OCI-LY3 (cell line): ENCODE measurements around the gene CCNA1.

ENCODE experiments used
- H2AFZ ChIP-seq: fragments of 200-600, 300-600 bp; shearing (Covaris generic); 2 replicates; pipeline ENCODE4 v1.6.0; 2014; ENCODE audit warnings: antibody characterized with exemption, low read depth, low read length
- H3K27ac ChIP-seq: fragments of 200-600, 300-600 bp; sonication (generic); 2 replicates; pipeline ENCODE4 v1.5.1; 2014; ENCODE audit warnings: mild to moderate bottlenecking, low read length, moderate library complexity, mixed read lengths
- H3K27me3 ChIP-seq: fragments of 200-600, 300-600 bp; sonication (generic); 2 replicates; pipeline ENCODE4 v1.6.1; 2014; ENCODE audit warnings: low read depth, low read length, mixed read lengths
- H3K36me3 ChIP-seq: fragments of 200-600, 300-600 bp; sonication (generic); replicated peaks from 2 replicates; pipeline ENCODE3; 2014; ENCODE audit warnings: low read depth, low read length, mixed read lengths
- H3K4me1 ChIP-seq: fragments of 300-600, 200-600 bp; sonication (generic); 2 replicates; pipeline ENCODE4 v1.6.1; 2014; ENCODE audit warnings: low read length, mixed read lengths
- H3K4me2 ChIP-seq: fragments of 200-600, 300-600 bp; sonication (generic); 2 replicates; pipeline ENCODE4 v1.6.1; 2014; ENCODE audit warnings: low read length, mixed read lengths
- H3K4me3 ChIP-seq: fragments of 300-600, 200-600 bp; sonication (generic); 2 replicates; pipeline ENCODE4 v1.5.1; 2014; ENCODE audit warnings: antibody characterized with exemption, mild to moderate bottlenecking, low read length, moderate library complexity
- H3K79me2 ChIP-seq: fragments of 300-600, 200-600 bp; shearing (Covaris generic); 2 replicates; pipeline ENCODE4 v1.6.1; 2014; ENCODE audit warnings: mild to moderate bottlenecking, low read length, mixed read lengths
- H3K9ac ChIP-seq: fragments of 300-600, 200-600 bp; shearing (Covaris generic); 2 replicates; pipeline ENCODE4 v1.6.0; 2014; ENCODE audit warnings: mild to moderate bottlenecking, low read length, moderate library complexity
- H3K9me3 ChIP-seq: fragments of 200-600, 300-600 bp; shearing (Covaris generic); 2 replicates; pipeline ENCODE4 v1.6.1; 2014; ENCODE audit warnings: low read length, mixed read lengths; ENCODE audit not compliant: insufficient read depth
- H4K20me1 ChIP-seq: fragments of 200-600, 300-600 bp; sonication (generic); 2 replicates; pipeline ENCODE4 v1.6.1; 2016; ENCODE audit warnings: low read length, mixed read lengths; ENCODE audit not compliant: insufficient read depth
- EZH2phosphoT487 ChIP-seq: fragments of 200-600 bp; shearing (Covaris generic); IDR thresholded peaks from 2 replicates; pipeline ENCODE4 v1.6.1; 2018; ENCODE audit warnings: antibody characterized with exemption, mixed run types, low read depth
- TF ChIP-seq, protein P1 (sequence below): fragments of 200-600, 300-600 bp; sonication (generic); IDR thresholded peaks from 2 replicates; pipeline ENCODE4 v1.5.1; 2014; ENCODE audit warnings: antibody characterized with exemption, low read length, low read depth

CCNA1 gene

DNA sequence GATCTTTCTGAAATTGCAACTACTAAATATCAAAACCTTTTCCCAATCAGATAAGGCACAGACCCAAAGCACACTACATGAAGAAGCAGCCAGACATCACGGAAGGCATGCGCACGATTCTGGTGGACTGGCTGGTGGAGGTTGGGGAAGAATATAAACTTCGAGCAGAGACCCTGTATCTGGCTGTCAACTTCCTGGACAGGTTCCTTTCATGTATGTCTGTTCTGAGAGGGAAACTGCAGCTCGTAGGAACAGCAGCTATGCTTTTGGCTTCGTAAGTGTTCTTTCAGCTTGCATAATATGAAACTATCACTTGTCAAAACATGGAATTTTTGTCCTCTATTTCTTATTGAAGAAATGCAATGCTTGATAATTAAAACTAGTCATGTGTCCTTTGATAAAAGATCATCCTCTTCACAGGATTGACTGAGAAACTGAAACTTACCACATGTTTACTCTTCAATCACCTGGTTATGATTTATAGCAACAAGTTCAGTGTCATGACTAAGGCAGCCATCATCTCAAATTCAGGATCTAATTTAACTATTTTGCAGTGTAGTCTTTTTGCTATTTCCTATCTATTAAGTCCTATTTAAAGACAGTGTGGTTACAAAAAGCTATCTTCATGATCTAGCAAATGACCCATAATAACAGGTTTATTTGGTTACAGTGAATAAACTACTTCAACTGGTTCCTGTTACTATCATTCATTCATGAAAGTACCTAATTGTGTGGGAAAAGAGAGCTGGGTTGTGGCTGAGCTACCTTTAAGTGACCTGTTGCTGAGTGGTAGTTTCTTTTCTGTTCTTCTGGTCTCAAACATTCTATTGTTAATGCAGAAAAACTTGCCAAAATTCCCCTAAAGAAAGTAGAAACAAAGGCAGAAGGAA, 6.5 kb downstream of the CCNA1 start:
- Histone ChIP-seq H3K27ac (no peak overlapping the region), H4K20me1 (no peaks in the 10 kb centered on the region), H3K9ac (no peak overlapping the region), H3K9me3 (no peaks in the 10 kb centered on the region), H3K36me3 (no peaks in the 10 kb centered on the region), H3K4me2 (no peak overlapping the region), H3K79me2 (no peaks in the 10 kb centered on the region), H3K4me3 (no peak overlapping the region), H3K4me1 (no peaks in the 10 kb centered on the region), H2AFZ (0 out of 2 replicates have a peak overlapping the region, but pooled peaks have one; percentile 29), H3K27me3 (no peaks in the 10 kb centered on the region)
- TF ChIP-seq, protein P1, sequence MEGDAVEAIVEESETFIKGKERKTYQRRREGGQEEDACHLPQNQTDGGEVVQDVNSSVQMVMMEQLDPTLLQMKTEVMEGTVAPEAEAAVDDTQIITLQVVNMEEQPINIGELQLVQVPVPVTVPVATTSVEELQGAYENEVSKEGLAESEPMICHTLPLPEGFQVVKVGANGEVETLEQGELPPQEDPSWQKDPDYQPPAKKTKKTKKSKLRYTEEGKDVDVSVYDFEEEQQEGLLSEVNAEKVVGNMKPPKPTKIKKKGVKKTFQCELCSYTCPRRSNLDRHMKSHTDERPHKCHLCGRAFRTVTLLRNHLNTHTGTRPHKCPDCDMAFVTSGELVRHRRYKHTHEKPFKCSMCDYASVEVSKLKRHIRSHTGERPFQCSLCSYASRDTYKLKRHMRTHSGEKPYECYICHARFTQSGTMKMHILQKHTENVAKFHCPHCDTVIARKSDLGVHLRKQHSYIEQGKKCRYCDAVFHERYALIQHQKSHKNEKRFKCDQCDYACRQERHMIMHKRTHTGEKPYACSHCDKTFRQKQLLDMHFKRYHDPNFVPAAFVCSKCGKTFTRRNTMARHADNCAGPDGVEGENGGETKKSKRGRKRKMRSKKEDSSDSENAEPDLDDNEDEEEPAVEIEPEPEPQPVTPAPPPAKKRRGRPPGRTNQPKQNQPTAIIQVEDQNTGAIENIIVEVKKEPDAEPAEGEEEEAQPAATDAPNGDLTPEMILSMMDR = no peak
- TF ChIP-seq EZH2phosphoT487 = no peak

DNA sequence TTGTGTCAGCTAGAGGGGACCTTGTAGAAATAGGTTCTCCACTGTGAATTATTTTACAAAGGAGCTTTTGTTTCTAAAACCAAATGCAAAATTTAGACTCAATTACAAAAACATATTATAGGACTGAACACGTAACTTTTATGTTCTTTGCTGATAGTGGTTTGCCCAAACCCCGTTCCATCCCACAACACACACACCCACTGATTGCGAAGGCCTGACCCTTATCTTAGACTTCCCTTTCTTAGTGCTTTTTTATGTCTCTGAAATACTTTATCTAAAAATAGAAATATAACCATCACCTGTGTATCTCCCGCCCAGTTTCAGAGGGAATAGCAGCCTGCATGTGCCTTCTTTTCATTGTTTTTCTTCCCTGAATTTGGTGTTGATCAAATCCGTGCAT, 13.0 kb downstream of the CCNA1 start:
- Histone ChIP-seq H3K27ac (no peak overlapping the region), H3K79me2 (no peaks in the 10 kb centered on the region), H4K20me1 (no peaks in the 10 kb centered on the region), H3K9ac (no peak overlapping the region), H3K27me3 (no peaks in the 10 kb centered on the region), H3K4me2 (no peak overlapping the region), H3K4me3 (no peak overlapping the region), H3K36me3 (no peaks in the 10 kb centered on the region), H2AFZ (no peak overlapping the region), H3K4me1 (no peaks in the 10 kb centered on the region), H3K9me3 (no peaks in the 10 kb centered on the region)
- TF ChIP-seq EZH2phosphoT487 = no peak
- TF ChIP-seq, protein P1 = no peak

DNA sequence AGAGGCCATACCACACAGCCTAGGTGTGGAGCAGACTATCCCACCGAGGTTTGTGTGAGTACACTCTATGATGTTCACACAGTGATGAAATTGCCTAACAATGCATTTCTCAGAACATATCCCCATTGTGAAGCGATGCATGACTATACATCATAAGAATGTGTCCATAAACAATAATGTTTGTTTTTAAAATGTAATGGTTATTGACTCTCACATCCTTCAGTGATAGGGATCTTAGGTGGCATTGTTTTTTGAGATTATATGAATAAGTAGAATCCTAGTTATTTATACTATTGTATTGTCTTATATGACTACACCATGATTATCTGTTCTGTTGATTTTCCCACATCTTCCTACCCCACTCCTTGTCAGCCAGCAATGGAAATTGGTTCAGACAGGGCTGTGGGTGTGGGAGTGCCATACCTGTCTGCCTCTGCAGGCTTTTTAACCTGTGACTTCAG, 13.6 kb downstream of the CCNA1 start:
- Histone ChIP-seq H3K27me3 (no peaks in the 10 kb centered on the region), H2AFZ (no peak overlapping the region), H3K36me3 (no peaks in the 10 kb centered on the region), H4K20me1 (no peaks in the 10 kb centered on the region), H3K79me2 (no peaks in the 10 kb centered on the region), H3K4me2 (no peak overlapping the region), H3K27ac (no peak overlapping the region), H3K9me3 (no peaks in the 10 kb centered on the region), H3K4me3 (no peak overlapping the region), H3K9ac (no peak overlapping the region), H3K4me1 (no peaks in the 10 kb centered on the region)
- TF ChIP-seq, protein P1 = no peak
- no peak for TF ChIP-seq EZH2phosphoT487

DNA sequence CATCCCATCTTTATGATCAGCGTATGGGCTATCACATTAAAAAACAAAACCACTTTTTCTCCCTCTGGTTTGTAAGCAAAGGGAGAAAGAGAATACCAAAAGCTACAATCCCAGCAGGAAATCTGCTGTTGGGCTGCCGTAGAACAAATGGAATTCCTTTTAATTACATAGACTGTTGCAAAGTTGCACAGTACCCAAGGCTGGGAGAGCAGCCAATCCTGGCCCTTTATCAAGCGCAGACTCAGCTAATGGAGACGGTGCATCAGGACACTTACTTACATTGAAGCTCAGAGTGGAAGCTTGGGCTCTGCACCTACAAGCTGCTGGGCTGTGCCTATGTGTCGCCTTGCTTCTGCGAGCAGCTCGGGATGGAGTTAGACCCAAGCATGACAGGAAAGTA, 15.2 kb downstream of the CCNA1 start:
- Histone ChIP-seq H3K9me3 (no peaks in the 10 kb centered on the region), H3K79me2 (no peaks in the 10 kb centered on the region), H3K9ac (no peak overlapping the region), H3K4me1 (no peaks in the 10 kb centered on the region), H3K27me3 (no peaks in the 10 kb centered on the region), H3K4me3 (no peak overlapping the region), H3K27ac (no peak overlapping the region), H4K20me1 (no peaks in the 10 kb centered on the region), H3K36me3 (no peaks in the 10 kb centered on the region), H2AFZ (no peak overlapping the region), H3K4me2 (no peak overlapping the region)
- no peak for TF ChIP-seq EZH2phosphoT487
- TF ChIP-seq, protein P1 = no peak
